GM15510 (cell line): ENCODE results near the gene VPS13C.

ENCODE experiments used
- POLR2A ChIP-seq: IDR thresholded peaks from 3 replicates; pipeline ENCODE4 v1.6.1; 2011; ENCODE audit warnings: borderline replicate concordance; ENCODE audit not compliant: insufficient read length; ENCODE audit errors: extremely low read depth

The VPS13C gene

GRCh38 chr15:61943992-61944391, 116.3 kb downstream of the VPS13C start:
- TF ChIP-seq POLR2A: no peak

- no peak for TF ChIP-seq POLR2A
Measured at GRCh38 chr15:61938249-61938648, 122.0 kb downstream of the VPS13C start.

GRCh38 chr15:61936528-61937195, 123.6 kb downstream of the VPS13C start:
- TF ChIP-seq POLR2A: no peak

- no peak for TF ChIP-seq POLR2A
Measured at GRCh38 chr15:61935493-61935892, 124.8 kb downstream of the VPS13C start.

- no peak for TF ChIP-seq POLR2A
Measured at GRCh38 chr15:61929452-61929851, 130.8 kb downstream of the VPS13C start.

GRCh38 chr15:61923173-61923572, 137.1 kb downstream of the VPS13C start:
- no peak for TF ChIP-seq POLR2A

- TF ChIP-seq POLR2A: no peak
Measured at GRCh38 chr15:61921093-61921492, 139.2 kb downstream of the VPS13C start.

- no peak for TF ChIP-seq POLR2A
Measured at GRCh38 chr15:61917457-61917856, 142.8 kb downstream of the VPS13C start.

GRCh38 chr15:61916104-61916503, 144.1 kb downstream of the VPS13C start:
- no peak for TF ChIP-seq POLR2A

GRCh38 chr15:61915640-61916039, 144.6 kb downstream of the VPS13C start:
- TF ChIP-seq POLR2A: no peak

GRCh38 chr15:61910839-61911369, 149.3 kb downstream of the VPS13C start:
- TF ChIP-seq POLR2A: no peak

- TF ChIP-seq POLR2A: no peak
Measured at GRCh38 chr15:61908241-61908640, 152.0 kb downstream of the VPS13C start.

- TF ChIP-seq POLR2A: no peak
Measured at GRCh38 chr15:61907753-61908086, 152.5 kb downstream of the VPS13C start.

- no peak for TF ChIP-seq POLR2A
Measured at GRCh38 chr15:61906961-61907752, 153.1 kb downstream of the VPS13C start.

- no peak for TF ChIP-seq POLR2A
Measured at GRCh38 chr15:61893146-61893545, 167.1 kb downstream of the VPS13C start.

- TF ChIP-seq POLR2A: no peak
Measured at GRCh38 chr15:61892140-61892539, 168.1 kb downstream of the VPS13C start.
